EH (cell line): ENCODE data around the gene SPRN.
A peak's percentile ranks its signal among the peaks of the same experiment; 100 is the strongest.
"Not testable (repeated sequence)": the region's sequence is repeated elsewhere in the genome, so short reads cannot be mapped to it uniquely, and the experiment has no call there.

Source experiments
- DNase-seq: peaks from one replicate; pipeline ENCODE4 v3.0.0-alpha.2; 2015; ENCODE audit warnings: low read depth

The SPRN gene

DNA sequence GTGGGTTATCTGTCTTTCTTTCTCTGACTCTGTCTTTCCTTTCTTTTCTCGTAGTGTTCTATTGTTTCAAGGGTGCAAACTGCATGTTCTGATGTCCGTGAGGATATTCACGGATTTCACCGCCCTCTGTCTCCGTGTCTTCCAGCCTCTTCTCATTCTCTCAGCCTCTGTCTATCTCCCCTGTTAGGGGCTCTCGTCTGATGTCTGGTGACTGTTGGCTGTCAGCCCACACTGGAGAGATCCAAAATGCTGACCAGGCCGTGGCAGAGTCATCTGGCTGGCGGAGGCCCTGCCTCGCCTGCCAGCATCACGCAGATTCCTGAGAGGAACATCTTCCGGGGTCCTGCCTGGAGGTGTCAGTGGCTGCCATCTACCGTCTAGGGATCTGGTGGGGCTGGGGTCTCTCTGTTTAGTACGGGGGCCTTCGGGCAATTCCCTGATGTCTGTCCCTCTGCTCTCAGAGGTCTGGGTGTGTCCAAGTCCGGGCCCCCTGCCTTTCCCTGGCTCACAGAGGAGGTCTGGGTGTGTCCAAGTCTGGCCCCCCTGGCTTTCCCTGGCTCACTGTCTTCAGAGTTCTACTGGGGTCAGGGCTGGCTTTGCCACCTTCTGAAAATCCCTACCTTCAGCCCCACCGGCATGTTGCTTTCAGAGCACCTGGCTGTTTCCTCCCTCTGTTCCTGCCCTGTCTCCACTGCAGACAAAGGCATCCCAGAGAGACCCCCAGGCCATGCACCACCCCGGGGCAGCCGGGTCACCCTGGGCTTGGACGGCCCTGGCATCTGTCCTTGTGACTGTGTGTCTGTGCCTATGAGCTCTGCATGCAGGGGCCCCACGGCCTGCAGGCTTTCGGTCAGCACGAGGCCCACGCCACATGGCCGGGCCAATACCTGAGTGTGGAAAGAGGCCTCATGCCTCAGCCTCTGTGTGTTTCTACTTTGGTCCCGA, 15.4 kb upstream of the SPRN start:
- DNase-seq = no peak

DNA sequence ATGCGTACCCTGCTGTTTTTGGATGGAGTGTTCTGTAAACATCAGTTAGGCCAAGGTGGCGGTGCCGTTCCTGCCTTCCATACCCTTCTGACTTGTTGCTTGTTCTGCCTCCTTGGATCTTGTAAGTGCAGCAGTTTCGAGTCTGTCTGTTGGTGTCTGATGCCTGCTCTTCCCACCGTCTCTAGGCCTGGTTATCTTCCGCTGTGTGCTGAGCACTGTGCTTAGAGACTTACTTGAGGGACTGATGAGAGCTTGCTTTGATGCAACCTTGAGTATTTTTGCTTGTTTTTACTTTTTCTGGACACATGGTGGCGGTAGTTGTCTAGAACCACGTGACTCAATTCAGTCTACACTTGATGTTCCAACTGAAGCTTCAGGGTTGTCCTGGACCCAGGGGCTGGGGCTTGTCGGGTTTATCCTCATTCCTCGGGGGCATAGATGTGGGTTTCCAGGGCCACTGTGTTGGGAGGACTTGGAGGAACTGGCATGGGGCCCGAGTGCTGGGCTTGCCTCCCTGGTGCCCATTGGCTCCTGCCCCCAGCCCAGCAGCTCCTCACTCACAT, 14.4 kb upstream of the SPRN start:
- peak; percentile 31 for DNase-seq

GRCh38 chr10:133432789-133433188, 8.4 kb upstream of the SPRN start:
- not testable (repeated sequence) for DNase-seq

- DNase-seq = not testable (repeated sequence)
These were observed 7.6 kb upstream of the SPRN start for GRCh38 chr10:133431888-133432613.

- not testable (repeated sequence) for DNase-seq
These were observed 5.1 kb upstream of the SPRN start for GRCh38 chr10:133429571-133429970.

DNA sequence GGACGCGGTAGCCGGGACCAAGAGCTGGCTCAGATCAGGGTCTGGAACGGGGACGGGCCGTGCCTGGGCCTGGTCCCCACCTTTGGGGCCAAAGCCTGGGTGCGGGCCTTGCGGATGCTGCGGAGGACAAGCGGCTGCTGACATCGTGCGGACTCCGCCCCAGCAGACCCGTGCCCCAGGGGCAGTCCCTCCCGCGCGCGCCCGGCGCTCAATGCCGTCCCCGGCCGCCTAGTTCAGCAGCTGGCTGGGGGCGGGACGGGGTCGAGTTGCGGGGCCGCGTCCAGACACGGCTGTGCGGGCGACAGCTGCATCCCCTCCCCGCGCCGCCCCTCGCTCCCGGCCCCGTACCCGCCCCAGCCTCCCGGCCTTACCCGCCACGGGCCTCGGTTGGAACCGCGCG, 323 bp downstream of the SPRN start:
- not testable (repeated sequence) for DNase-seq

DNA sequence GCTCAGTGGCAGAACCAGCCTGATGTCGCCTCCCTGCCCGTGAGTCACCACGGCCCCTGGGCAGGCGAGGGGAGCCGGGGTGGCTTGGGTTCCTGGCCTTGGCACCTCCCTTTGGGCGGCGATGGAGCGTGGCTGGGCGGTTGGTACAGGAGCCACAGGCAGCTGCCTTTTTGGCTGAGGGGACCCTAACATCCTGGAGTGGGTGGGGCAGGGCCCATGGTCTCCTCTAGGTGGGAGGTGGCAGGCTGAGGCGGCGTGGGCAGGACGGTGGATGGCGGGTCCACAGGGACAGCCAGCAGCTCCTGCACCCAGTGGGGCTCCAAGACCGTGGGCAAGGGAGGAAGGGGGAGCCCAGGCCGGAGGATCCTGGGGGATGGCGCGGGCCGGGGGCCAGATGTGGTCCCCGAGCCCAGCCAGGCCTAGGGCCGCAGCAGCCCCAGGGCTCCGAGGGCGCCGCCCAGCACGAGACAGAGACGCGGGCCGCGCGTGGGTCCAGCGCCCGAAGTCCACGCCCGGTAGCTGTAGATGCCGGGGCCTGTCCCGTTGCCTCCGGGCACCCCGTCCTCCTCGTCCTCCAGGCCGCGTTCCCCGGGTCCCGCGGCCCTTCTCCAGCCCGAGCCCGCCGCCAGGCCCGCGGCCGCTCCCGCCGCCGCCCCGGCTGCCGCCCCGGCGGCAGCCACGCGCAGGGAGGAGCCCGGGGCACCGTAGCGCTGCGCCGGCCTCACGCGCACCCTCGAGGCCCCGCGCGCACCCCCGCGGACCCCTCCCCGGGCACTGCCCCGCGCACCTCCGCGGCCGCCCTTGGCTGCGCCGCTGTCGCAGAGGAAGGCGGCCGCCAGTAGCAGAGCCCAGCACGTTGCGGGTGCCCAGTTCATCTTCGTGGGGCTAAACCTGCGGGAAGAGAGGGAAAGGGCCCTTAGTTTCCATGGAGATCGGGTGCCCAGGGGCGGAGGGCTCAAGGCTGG, 1.3 kb downstream of the SPRN start:
- DNase-seq = no peak

DNA sequence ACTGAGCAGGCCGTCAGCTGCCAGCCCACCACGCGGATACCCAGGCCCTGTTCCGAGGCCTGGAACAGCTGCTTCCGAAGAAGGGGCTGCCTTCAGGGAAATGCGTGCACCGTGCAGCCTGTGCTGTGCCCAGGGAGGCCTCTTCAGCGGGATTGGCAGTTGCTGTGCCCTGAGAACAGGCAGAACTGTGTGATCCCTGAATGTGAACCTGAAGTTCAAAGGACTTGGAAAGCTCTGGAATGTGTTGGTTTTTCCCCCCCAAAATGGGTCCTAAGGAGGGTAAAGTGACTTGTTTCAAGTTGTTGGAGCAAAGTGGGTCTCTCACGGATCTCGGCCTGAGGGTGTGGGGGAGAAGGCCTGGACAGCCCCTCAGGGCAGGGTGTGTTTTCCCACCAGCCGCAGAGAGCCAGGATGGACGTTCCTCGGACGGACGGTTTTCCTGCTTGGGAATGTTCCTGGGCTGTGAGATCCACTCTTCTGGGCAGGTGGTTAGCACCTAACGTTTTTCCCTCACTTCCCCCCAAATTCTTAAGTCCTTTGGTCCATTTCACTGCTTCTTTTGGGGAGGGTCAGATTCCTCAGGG, 2.1 kb downstream of the SPRN start:
- no peak for DNase-seq

DNA sequence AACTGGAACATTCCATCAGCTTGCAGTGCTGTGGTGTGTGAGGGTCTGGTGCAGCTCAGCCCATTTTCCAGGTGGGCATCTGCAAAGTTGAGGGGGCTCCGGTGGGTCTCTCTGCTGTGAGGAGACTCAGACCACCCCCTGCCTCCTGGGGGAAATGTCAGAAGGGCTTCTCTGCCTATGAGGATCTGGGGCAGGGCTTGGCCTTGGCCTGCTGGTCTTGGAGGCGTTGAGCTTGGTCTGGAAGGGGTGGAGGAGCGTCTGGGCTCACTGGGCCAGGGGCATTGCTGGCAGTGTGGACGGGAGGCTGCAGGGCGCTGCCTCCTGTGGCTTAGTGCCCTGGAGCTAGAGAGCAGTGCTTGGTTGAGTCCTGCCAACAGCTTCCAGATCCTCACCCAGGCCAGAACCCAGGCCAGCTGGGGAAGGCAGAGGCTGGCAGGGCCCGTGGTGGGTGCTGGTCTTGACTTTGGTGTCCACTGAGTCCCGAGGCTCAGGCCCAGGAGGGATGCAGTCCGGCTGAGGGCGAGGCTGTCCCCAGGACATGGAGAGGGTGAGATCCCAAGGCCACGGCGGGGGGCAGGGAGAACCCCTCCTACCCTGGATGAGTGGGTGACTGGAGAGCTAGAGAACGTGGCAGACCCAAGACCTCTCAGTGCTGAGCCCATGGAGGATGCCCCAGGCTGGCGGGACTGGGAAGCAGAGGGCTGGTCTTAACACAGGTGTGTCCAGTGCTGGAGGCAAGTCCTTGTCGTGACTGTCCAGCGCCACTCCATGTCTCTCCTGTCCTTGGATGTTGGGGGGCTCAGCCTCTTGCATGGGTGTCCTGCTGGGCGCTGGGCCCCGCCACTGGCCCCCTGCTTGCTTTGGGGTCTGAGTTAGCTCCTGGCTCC, 2.8 kb downstream of the SPRN start:
- DNase-seq = no peak

GRCh38 chr10:133420579-133420978, 3.8 kb downstream of the SPRN start:
- DNase-seq = no peak

DNA sequence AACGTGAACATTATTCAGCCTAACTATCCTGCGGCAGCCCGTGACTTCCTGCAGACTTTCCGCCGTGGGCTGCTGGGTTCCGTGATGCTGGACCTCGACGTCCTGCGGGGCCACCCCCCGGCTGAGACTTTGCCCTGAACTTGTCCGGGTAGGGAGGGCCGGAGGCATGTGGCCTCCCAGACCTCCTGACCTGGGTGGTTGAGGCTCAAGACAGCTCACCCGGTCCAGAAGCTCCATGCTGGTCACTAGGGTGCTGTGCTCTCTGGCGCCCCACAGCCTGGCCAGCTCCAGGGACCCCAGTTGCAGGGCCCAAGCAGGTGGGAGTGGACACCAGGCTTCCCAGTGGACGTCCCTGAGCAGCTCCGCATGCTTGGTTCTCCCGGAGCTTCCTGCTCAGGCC, 4.4 kb downstream of the SPRN start:
- no peak for DNase-seq

GRCh38 chr10:133419211-133419950, 5.0 kb downstream of the SPRN start:
- DNase-seq = no peak

GRCh38 chr10:133418289-133418993, 6.0 kb downstream of the SPRN start:
- no peak for DNase-seq

DNA sequence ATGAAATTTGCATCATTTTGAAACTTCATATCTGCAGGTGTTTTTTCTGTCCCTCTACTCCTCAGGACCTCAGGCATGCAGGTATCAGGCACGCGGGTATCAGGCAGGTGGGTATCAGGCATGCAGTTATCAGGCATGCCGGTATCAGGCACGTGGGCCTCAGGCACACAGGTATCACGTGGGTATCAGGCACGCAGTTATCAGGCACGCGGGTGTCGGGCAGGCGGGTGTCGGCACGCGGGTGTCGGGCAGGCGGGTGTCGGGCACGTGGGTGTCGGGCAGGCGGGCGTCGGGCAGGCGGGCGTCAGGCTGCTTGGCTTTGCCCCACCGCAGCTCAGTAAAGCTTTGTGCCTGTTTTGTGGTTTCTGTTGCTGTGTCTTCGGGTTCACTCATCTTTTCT, 8.7 kb downstream of the SPRN start:
- no peak for DNase-seq

- DNase-seq = not testable (repeated sequence)
These were observed 10.0 kb downstream of the SPRN start for GRCh38 chr10:133414401-133414800.

GRCh38 chr10:133412381-133412711, 12.1 kb downstream of the SPRN start:
- DNase-seq = no peak

GRCh38 chr10:133411523-133412380, 12.7 kb downstream of the SPRN start:
- no peak for DNase-seq
